IMR-90 (cell line): ENCODE data around the gene MLH1.

Source experiments
- CEBPB ChIP-seq: IDR thresholded peaks from 2 replicates; pipeline ENCODE4 v1.6.1; 2012; ENCODE audit warnings: low read depth, low read length, improper control_type of control experiment
- CHD1 ChIP-seq: IDR thresholded peaks from 2 replicates; pipeline ENCODE4 v1.6.1; 2012; ENCODE audit warnings: low read depth, low read length, improper control_type of control experiment
- CTCF ChIP-seq: conservative IDR thresholded peaks from 2 replicates; pipeline ENCODE4 v1.5.1; 2012; ENCODE audit warnings: mild to moderate bottlenecking, low read depth, low read length, improper control_type of control experiment
- FOS ChIP-seq: fragments of 150-350 bp; IDR thresholded peaks from 2 replicates; pipeline ENCODE4 v1.6.1; 2016; ENCODE audit warnings: low read depth, low read length
- MAZ ChIP-seq: IDR thresholded peaks from 2 replicates; pipeline ENCODE4 v1.6.1; 2012; ENCODE audit warnings: low read depth, mild to moderate bottlenecking, low read length, improper control_type of control experiment, moderate library complexity, borderline replicate concordance
- MXI1 ChIP-seq: IDR thresholded peaks from 2 replicates; pipeline ENCODE4 v1.6.1; 2012; ENCODE audit warnings: low read depth, mild to moderate bottlenecking, low read length, moderate library complexity, borderline replicate concordance
- NFE2L2 ChIP-seq: fragments of 150-350 bp; IDR thresholded peaks from 2 replicates; pipeline ENCODE4 v1.6.1; 2016; ENCODE audit warnings: low read depth, mild to moderate bottlenecking, low read length
- POLR2A ChIP-seq: IDR thresholded peaks from 2 replicates; pipeline ENCODE4 v1.6.1; 2012; ENCODE audit warnings: mild to moderate bottlenecking, low read depth, low read length
- RAD21 ChIP-seq: IDR thresholded peaks from 2 replicates; pipeline ENCODE4 v1.6.1; 2012; ENCODE audit warnings: low read length, improper control_type of control experiment
- RCOR1 ChIP-seq: IDR thresholded peaks from 2 replicates; pipeline ENCODE4 v1.6.1; 2012; ENCODE audit warnings: mild to moderate bottlenecking, low read length, improper control_type of control experiment; ENCODE audit not compliant: insufficient replicate concordance
- RFX5 ChIP-seq: IDR thresholded peaks from 2 replicates; pipeline ENCODE4 v1.8.0; 2012; ENCODE audit warnings: low read depth, mild to moderate bottlenecking, low read length, moderate library complexity
- USF2 ChIP-seq: fragments of 150-350 bp; IDR thresholded peaks from 2 replicates; pipeline ENCODE4 v1.6.1; 2017; ENCODE audit warnings: mild to moderate bottlenecking, antibody characterized with exemption, low read length, low read depth

GRCh38 chr3:37099469-37099868, 106.2 kb downstream of the MLH1 start:
- TF ChIP-seq CTCF, result no peak
- TF ChIP-seq POLR2A, result no peak
- TF ChIP-seq CHD1, result no peak
- TF ChIP-seq CEBPB, result no peak
- TF ChIP-seq FOS, result no peak
- no peak for TF ChIP-seq RCOR1
- no peak for TF ChIP-seq RFX5
- no peak for TF ChIP-seq RAD21
- no peak for TF ChIP-seq USF2
- TF ChIP-seq MAZ, result no peak
- TF ChIP-seq MXI1, result no peak
- no peak for TF ChIP-seq NFE2L2
